Stimulated activated CD8-positive, alpha-beta memory T cell treated with anti-CD3 and anti-CD28 coated beads, Interleukin-4, amount 100 ng/mL, for 1 hour (primary cell): ENCODE measurements around the gene MITF.

Experiments used
- DNase-seq, 2 donors: peaks; one replicate each; pipeline ENCODE4 v3.0.0-alpha.2; 2020; ENCODE audit warnings: low read depth in 2 of 2, low spot score in 1 of 2

Gene MITF, protein sequence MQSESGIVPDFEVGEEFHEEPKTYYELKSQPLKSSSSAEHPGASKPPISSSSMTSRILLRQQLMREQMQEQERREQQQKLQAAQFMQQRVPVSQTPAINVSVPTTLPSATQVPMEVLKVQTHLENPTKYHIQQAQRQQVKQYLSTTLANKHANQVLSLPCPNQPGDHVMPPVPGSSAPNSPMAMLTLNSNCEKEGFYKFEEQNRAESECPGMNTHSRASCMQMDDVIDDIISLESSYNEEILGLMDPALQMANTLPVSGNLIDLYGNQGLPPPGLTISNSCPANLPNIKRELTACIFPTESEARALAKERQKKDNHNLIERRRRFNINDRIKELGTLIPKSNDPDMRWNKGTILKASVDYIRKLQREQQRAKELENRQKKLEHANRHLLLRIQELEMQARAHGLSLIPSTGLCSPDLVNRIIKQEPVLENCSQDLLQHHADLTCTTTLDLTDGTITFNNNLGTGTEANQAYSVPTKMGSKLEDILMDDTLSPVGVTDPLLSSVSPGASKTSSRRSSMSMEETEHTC

DNA sequence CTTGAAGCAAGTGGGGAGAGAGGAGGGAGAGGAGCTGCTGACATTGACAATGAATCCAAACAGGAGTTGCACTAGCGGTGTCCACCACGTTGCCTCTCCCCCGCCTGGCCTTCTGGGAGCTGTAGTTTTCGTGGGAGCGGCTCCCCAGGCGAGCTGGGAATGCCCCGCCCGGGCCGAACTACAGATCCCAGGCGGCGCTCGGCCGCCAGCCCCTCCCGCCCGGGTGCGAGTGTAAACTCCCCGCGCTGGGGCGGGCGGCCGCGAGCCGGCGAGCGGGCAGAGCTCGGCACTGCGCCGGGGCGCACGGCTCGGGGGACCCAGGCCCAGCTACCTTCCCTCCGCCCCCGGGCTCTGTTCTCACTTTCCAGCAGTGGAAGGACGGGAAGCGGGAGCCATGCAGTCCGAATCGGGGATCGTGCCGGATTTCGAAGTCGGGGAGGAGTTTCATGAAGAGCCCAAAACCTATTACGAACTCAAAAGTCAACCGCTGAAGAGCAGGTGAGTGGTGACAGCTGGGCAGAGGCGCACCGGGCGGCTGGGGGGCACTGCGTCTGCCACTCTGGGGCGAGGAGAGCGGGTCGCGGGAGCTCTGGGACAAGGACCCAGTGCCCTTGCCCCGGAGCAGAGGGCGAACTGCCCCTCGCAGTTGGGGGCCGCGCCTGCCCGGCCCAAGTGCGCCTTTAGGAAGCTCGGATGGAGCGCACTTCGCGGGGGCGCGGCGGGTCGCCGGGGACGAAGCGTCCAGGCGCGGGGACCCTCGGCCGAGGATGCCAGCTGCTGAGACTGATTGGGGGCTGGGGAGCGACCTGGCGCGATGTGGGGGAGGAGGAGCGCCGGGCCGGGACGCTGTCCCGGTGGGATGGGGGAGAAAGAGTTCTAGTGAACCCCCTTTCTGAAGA lies at the start of gene MITF:
Gene MITF, plus strand, starts transcription at position 261 of the 899 bp plus-strand sequence. Its CDS starts 134 bp downstream, at position 395.
- DNase-seq = no peak

- DNase-seq = no peak
Measured at GRCh38 chr3:69691860-69692259, 47.4 kb upstream of the MITF start.

DNA sequence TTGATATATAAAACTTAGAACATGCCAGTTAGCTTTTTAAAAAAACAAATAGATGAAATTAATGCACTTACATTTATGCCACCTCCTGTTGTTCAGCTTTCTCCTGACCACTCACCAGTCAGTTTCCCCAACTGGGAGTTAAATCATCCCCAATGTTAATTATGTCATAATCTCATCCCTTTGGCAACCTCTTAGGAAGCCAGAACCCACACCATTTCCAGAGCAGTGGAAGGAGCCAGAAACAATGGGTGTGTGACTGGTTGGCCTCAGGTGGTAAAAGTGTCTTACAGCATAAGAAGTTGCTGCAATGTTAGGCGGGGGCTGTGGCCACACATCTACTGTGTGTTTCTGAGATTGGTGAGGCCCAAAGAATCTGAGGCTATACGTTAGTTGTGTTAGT lies 46.5 kb upstream of the MITF start:
- no peak for DNase-seq

- no peak for DNase-seq
Measured at GRCh38 chr3:69695443-69695842, 43.8 kb upstream of the MITF start.

GRCh38 chr3:69695933-69696332 lies 43.3 kb upstream of the MITF start:
- no peak for DNase-seq

DNA sequence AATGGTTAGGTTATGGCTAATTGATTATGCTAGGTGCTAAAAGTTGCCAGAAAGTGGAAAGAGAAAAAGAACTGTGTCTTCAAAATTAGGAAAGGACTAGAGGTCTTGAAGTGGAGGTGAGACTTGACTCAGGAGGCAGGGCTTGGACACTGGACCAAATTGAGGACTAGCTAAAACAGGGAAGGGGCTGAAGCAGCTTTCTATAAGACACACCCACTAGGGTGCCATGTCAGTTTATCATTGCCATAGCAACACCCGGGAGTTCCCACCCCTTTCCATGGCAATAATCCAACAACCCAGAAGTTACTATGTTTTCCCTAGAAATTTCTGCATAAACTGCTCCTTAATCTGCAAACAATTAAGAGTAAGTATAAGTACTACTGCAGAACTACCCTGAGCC lies 42.9 kb upstream of the MITF start:
- DNase-seq = no peak

DNA sequence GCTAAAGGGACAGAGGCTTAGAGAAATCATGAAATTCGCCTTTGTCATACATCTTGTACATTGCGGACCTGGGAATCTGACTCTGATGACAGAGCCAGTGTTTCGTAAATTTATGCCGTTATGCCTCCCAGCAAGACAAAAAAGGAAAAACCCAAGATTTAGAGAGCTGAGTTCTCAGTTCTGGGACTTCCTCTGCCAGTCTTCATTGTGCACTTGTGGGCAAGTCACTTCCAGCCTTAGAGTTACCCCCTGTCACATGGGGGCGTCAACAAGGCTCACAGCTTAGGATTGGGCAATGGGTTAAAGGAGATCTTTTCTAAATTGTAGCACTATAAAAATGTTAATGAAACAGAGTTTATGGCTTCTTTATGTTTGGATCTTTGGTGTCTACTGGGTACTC lies 41.9 kb upstream of the MITF start:
- DNase-seq = no peak

DNA sequence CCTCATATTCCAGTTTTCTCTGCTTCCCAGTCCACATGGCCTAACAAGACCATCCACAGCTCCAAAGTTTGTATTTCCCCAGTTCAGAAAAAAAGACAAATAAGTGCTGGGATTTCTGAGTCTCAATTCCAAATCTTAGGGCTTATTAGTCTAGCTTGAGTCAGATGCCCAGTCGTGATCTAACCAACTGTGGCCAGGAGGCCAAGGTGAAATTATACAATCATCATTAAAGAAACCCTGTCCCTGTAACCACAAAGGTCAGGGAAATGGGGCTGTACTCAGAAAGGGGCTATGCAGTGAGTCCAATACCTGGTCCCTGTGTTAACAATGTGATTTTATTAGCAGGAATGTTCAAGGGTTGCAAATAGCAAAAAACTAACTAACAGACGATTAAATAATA lies 40.5 kb upstream of the MITF start:
- DNase-seq = no peak

DNA sequence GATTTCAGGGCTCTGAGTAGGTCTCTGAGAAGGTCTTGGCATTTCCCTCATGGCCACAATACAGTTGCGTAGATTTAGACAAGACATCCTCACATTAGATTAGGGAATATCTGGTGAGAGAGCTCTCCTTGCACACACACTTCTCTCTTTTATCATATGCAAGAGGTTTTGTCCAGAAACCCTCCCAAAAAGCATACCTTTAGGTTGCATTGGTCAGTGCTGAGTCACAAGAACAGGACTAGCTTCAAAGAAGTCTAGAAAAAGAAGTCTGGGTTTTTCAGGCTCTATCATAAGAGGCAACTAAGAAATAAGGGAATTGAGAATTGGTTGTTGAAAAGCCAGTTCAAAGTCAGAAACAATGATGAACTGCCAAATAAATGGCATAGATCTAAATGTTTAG lies 40.1 kb upstream of the MITF start:
- no peak for DNase-seq

GRCh38 chr3:69700949-69701348 lies 38.3 kb upstream of the MITF start:
- DNase-seq = no peak

DNA sequence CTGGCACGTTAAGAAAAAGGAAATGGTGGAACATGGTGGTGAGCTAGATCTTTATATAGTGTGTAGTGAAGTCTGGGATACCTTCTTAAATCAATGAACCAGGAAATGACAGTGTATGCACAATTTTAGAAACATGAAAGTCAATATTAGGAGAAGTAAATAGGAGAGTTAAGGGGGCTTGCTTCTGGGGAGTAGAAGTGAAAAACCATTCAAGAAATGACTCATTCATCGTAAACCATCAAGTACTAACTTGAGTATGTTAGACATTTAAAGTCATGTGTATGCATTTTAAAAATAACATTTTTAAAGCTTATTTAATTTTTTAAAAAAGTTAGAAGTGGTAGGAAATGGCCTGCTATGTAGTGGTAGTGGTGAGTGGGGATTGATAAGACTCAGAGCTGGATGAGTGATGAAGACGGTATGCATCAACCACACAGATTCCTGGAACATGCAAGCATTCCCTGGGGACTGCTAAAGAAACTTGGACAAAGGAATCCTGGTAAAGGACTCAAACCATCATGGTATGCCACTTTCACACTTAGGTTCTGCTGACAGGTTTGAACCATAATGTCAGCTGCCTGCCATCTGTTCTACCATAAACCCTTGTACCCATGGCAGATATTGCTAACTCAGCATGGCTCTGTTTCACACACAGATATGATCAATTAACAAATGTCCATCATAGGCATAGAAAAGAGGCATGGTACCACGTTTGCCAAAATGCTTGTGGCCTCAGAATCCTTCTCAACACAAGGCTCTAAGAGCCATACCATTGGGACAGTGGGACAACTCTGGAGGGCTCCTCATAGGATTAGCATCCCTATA lies 28.9 kb upstream of the MITF start:
- DNase-seq = no peak

- no peak for DNase-seq
Measured at GRCh38 chr3:69712269-69712668, 27.0 kb upstream of the MITF start.

GRCh38 chr3:69712933-69713332 lies 26.3 kb upstream of the MITF start:
- DNase-seq = no peak

DNA sequence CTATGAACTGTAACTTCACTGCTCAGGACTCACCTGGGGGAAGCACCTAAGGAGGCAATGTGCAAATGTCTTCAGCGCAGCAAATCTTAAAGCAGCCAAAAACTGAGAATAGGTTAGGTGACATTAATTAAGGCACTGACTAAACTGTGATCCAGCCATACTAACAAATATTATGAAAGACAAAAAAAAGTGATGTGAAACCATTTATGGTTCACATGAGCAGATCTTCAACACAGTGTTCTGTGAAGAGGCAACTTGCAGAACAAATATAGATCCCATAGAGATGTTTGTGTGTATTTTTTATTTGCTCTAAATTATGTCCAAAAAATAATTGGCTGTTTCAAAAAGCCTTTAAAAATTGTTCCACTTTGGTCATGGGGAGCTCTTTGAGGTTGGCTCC lies 24.1 kb upstream of the MITF start:
- no peak for DNase-seq

DNA sequence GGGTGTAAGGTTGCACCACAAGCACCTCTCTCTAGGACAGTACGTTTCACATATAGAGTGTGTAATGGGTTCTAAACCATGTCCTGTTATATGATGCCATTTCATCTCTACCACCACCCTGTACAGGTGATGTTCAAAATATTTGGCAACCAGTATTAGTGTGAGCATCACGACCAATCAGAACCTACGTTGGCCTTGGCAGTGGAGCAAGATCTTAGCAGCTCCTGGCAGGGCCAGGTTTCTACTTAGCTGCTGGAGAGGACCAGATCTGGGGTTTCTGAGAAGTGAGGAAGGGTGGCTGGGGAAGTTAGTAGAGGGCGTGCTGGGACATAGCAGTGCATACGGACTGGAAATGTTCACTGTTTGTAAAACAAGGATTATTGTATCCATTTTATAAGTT lies 23.1 kb upstream of the MITF start:
- no peak for DNase-seq

DNA sequence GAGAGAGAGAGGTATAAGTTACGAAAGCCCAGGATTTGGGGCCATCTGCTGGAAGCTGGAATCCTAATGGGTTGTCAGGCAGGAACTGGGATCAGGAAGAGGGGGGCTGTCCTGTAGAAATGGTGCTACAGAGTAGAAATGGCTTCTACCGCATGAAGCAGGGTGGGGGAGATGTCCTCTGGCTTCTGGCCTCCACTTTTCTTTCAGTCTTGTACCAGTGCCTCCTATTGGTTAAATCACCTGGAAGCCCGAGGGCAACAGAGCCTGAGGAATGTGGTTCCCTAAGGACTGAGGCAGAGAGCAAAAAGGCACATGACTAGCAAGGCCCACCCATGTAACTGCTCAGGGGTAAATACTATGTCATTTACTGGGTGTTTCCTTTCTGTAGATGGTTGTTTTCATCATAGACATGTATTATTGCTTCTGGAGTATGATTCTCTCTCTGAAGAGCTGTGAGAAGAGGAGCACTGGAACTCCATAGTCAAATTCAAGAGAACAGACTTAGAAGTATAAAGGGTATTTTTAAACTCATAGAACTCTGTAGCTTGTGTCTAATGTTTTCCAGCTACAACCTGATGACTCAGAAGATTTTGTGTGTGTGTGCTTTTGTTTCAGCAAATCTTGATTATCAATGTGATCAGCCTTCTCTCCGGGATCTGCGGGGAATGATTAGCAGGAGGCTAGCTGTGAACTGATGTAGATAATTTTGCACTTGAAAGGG lies 20.2 kb upstream of the MITF start:
- no peak for DNase-seq

DNA sequence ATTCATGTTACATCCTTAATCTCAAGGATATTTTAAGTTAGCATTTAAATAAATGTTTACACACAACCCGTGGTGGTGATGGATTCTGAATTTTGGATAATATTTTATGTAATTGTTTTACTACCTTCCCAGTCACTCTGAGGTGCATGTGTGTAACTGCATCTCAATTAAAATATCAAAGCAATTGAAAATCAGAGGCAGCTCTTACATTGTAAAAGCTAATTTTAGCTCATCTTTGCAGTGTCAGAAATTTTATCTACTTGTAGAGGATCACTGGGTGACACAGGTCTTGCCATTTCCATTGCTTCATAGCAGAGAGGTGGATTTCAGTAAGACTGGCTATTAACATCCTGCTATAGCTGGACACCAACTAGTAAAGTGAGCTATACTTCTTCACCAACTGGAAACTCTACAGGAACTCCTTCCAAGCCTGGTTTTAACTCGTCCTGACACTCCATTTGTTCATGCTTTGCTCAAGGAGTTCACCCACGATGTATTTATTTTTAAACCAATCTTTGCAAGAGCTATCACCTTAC lies 19.6 kb upstream of the MITF start:
- DNase-seq = no peak

DNA sequence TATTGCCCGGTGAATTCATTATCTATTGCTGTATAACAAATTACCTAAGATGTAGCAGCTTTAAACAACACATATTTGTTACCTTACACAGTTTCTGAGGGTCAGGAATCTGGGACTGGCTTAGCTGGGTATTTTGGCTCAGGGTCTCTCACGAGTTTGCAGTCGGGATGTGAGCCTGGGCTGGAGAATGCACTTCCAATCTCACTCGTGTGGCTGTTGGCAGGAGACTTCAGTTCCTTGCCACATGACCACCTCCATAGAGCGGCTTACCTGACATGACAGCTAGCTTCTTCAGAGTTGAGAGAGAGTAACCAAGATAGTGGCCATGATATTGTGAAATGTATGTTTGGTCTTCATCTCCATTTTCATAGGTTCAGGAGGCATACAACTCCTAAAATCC lies 18.4 kb upstream of the MITF start:
- no peak for DNase-seq

GRCh38 chr3:69723389-69723788 lies 15.9 kb upstream of the MITF start:
- no peak for DNase-seq

- no peak for DNase-seq
Measured at GRCh38 chr3:69724722-69725435, 14.4 kb upstream of the MITF start.
